CD4-positive, alpha-beta T cell treated with Interleukin-12 subunit alpha and Interleukin-12 subunit beta, for 1 hour (primary cell): ENCODE measurements around the gene CRADD.
"Not testable (repeated sequence)": the region's sequence is repeated elsewhere in the genome, so short reads cannot be mapped to it uniquely, and the experiment has no call there.

Experiments
- DNase-seq: peaks from one replicate; pipeline ENCODE4 v3.0.0-alpha.2; 2020

The CRADD gene

GRCh38 chr12:93913845-93914244, 236.7 kb downstream of the CRADD start:
- no peak for DNase-seq

- no peak for DNase-seq
Observed at GRCh38 chr12:93914281-93914680, 237.1 kb downstream of the CRADD start.

- DNase-seq = no peak
Observed at GRCh38 chr12:93915411-93915810, 238.2 kb downstream of the CRADD start.

- no peak for DNase-seq
Observed at GRCh38 chr12:93916402-93916801, 239.2 kb downstream of the CRADD start.

- no peak for DNase-seq
Observed at GRCh38 chr12:93918262-93918661, 241.1 kb downstream of the CRADD start.

- no peak for DNase-seq
Observed at GRCh38 chr12:93918900-93919299, 241.7 kb downstream of the CRADD start.

- DNase-seq = no peak
Observed at GRCh38 chr12:93921521-93921920, 244.3 kb downstream of the CRADD start.

- DNase-seq = no peak
Observed at GRCh38 chr12:93922583-93923006, 245.4 kb downstream of the CRADD start.

- no peak for DNase-seq
Observed at GRCh38 chr12:93924367-93924766, 247.2 kb downstream of the CRADD start.

- DNase-seq = no peak
Observed at GRCh38 chr12:93925585-93926205, 248.5 kb downstream of the CRADD start.

GRCh38 chr12:93926237-93926636, 249.1 kb downstream of the CRADD start:
- no peak for DNase-seq

GRCh38 chr12:93929081-93929480, 251.9 kb downstream of the CRADD start:
- DNase-seq = not testable (repeated sequence)

- DNase-seq = no peak
Observed at GRCh38 chr12:93937812-93938211, 260.6 kb downstream of the CRADD start.

- DNase-seq = no peak
Observed at GRCh38 chr12:93938317-93938716, 261.1 kb downstream of the CRADD start.

- no peak for DNase-seq
Observed at GRCh38 chr12:93938931-93939330, 261.8 kb downstream of the CRADD start.

GRCh38 chr12:93939641-93940325, 262.6 kb downstream of the CRADD start:
- no peak for DNase-seq

- no peak for DNase-seq
Observed at GRCh38 chr12:93943780-93944179, 266.6 kb downstream of the CRADD start.

GRCh38 chr12:93944201-93944600, 267.0 kb downstream of the CRADD start:
- no peak for DNase-seq
